GM12878 (cell line): Measurements from ENCODE around the gene NDOR1. TPM values are rescaled to one million over a fixed set of nuclear protein-coding genes. Genes with fewer than 3 reads are reported as not detected.

Source experiments
- CREM ChIP-seq: IDR thresholded peaks from 2 replicates; pipeline ENCODE4 v1.6.1; 2014; ENCODE audit warnings: antibody characterized with exemption, low read depth
- EED ChIP-seq: sonication (generic); IDR thresholded peaks from 2 replicates; pipeline ENCODE4 v1.6.1; 2016; ENCODE audit warnings: antibody characterized with exemption, low read depth
- ESRRA ChIP-seq: IDR thresholded peaks from 2 replicates; pipeline ENCODE4 v1.6.1; 2012; ENCODE audit warnings: mild to moderate bottlenecking, low read length, improper control_type of control experiment
- HCFC1 ChIP-seq: fragments of 150-350 bp; IDR thresholded peaks from 2 replicates; pipeline ENCODE4 v1.6.1; 2014; ENCODE audit warnings: low read length
- IKZF2 ChIP-seq, 2 experiments: fragments of 450-650 bp; IDR thresholded peaks; 2 replicates each; pipeline ENCODE4 v1.6.1; 2017; ENCODE audit warnings: mild to moderate bottlenecking in 2 of 2, moderate library complexity in 2 of 2
- IRF4 ChIP-seq: IDR thresholded peaks from 2 replicates; pipeline ENCODE4 v1.6.1; 2011; ENCODE audit warnings: low read depth, low read length
- KAT2A ChIP-seq: conservative IDR thresholded peaks from 2 replicates; pipeline ENCODE4 v1.6.1; 2011; ENCODE audit warnings: low read depth, low read length; ENCODE audit not compliant: control insufficient read depth
- KLF5 ChIP-seq: fragments of 450-650 bp; IDR thresholded peaks from 2 replicates; pipeline ENCODE4 v1.6.1; 2014; ENCODE audit warnings: mild to moderate bottlenecking; ENCODE audit not compliant: partially characterized antibody
- MAX ChIP-seq: IDR thresholded peaks from 2 replicates; pipeline ENCODE4 v1.6.1; 2012; ENCODE audit warnings: low read depth, low read length, improper control_type of control experiment
- MEF2A ChIP-seq: IDR thresholded peaks from 2 replicates; pipeline ENCODE4 v1.6.1; 2011; ENCODE audit warnings: low read depth, mild to moderate bottlenecking, low read length, moderate library complexity; ENCODE audit not compliant: insufficient read depth
- NRF1 ChIP-seq: conservative IDR thresholded peaks from 2 replicates; pipeline ENCODE4 v1.6.1; 2011; ENCODE audit warnings: mild to moderate bottlenecking, low read depth, low read length, improper control_type of control experiment
- PML ChIP-seq: IDR thresholded peaks from 2 replicates; pipeline ENCODE4 v1.6.1; 2012; ENCODE audit warnings: low read length, inconsistent platforms
- POLR2A ChIP-seq: IDR thresholded peaks from 2 replicates; pipeline ENCODE4 v1.6.1; 2011; ENCODE audit warnings: low read depth, mild to moderate bottlenecking, low read length
- RAD51 ChIP-seq: fragments of 450-650 bp; IDR thresholded peaks from 2 replicates; pipeline ENCODE4 v1.6.1; 2016; ENCODE audit warnings: moderate library complexity, mild to moderate bottlenecking, inconsistent platforms
- RBBP5 ChIP-seq: fragments of 200-600 bp; sonication (generic); conservative IDR thresholded peaks from 2 replicates; pipeline ENCODE4 v1.6.1; 2016
- RCOR1 ChIP-seq: conservative IDR thresholded peaks from 2 replicates; pipeline ENCODE4 v1.6.1; 2012; ENCODE audit warnings: low read depth, low read length, improper control_type of control experiment
- RELA ChIP-seq: fragments of 450-650 bp; IDR thresholded peaks from 2 replicates; pipeline ENCODE4 v1.8.0; 2014; ENCODE audit warnings: borderline replicate concordance; ENCODE audit not compliant: partially characterized antibody
- SMAD5 ChIP-seq: IDR thresholded peaks from 2 replicates; pipeline ENCODE4 v1.6.1; 2016; ENCODE audit warnings: antibody characterized with exemption, low read depth
- SMC3 ChIP-seq: IDR thresholded peaks from 2 replicates; pipeline ENCODE4 v1.6.1; 2011; ENCODE audit warnings: low read length, improper control_type of control experiment, borderline replicate concordance
- SP1 ChIP-seq: IDR thresholded peaks from one replicate; pipeline ENCODE4 v1.6.1; 2011; ENCODE audit warnings: low read depth, low read length
- SREBF1 ChIP-seq: IDR thresholded peaks from 2 replicates; pipeline ENCODE4 v1.6.1; 2012; ENCODE audit warnings: mild to moderate bottlenecking, low read length
- SRF ChIP-seq, 2 experiments: IDR thresholded peaks; 2 replicates each; pipeline ENCODE4 v1.6.1; 2011; ENCODE audit warnings: low read depth in 2 of 2, low read length in 2 of 2, mild to moderate bottlenecking in 1 of 2, moderate library complexity in 1 of 2
- YBX1 ChIP-seq: fragments of 450-650 bp; IDR thresholded peaks from 2 replicates; pipeline ENCODE4 v1.6.1; 2016; ENCODE audit warnings: antibody characterized with exemption
- ZNF384 ChIP-seq: IDR thresholded peaks from 2 replicates; pipeline ENCODE4 v1.6.1; 2012; ENCODE audit warnings: low read depth, mild to moderate bottlenecking, low read length, improper control_type of control experiment, borderline replicate concordance
- polyA plus RNA-seq, 11 experiments: library from polyadenylated mRNA; depleted of rRNA in 4 of 11; unstranded in 6 of 11; stranded (reverse) in 5 of 11; fragments of >200 nt; fragmentation: Nextera tagmentation in 4 of 11; fragmentation: Illumina TruSeq in 1 of 11; extraction: Ambion mirVana in 4 of 11; extraction: Trizol in 1 of 11; gene quantifications; 1 replicate in 1 of 11; 2 replicates in 10 of 11; pipeline versions ENCODE4 v1.2.1 to v1.2.3, GENCODE V29; 2011 to 2016; ENCODE audit warnings: inconsistent platforms in 2 of 11, missing spikeins in 2 of 11, low read depth in 1 of 11
- total RNA-seq, 4 experiments: library from RNA; depleted of rRNA in 3 of 4; stranded (reverse); fragments of >200 nt in 3 of 4; fragmentation: Illumina TruSeq in 1 of 4; extraction: Trizol in 1 of 4; gene quantifications; 2 replicates each; pipeline versions ENCODE4 v1.2.1 to v1.2.3, GENCODE V29; 2013 to 2021
- TF ChIP-seq, protein P1 (sequence below): fragments of 450-650 bp; IDR thresholded peaks from 2 replicates; pipeline ENCODE4 v1.6.1; 2017; ENCODE audit warnings: antibody characterized with exemption, mild to moderate bottlenecking, moderate library complexity
- TF ChIP-seq, protein P2 (sequence below): fragments of 450-650 bp; IDR thresholded peaks from 2 replicates; pipeline ENCODE4 v1.6.1; 2016; ENCODE audit warnings: mild to moderate bottlenecking, moderate library complexity, borderline replicate concordance

NDOR1 gene
- total and polyA plus RNA-seq, 10 of the 15 experiments (the other 5 are each of a cell fraction or from before 2014, with no cell fraction given), result 0.04 to 32.9 (median 11.1) TPM

- TF ChIP-seq EED (no peak), RAD51 (no peak), MEF2A (0 out of 2 replicates have a peak, but pooled peaks have one; percentile 48), IKZF2 (IDR thresholded peaks at IDR 0.05) (no peak), RCOR1 (no peak; the same call in 1 of the 2 replicates), ESRRA (peak; percentile 58; the same call in 1 of the 2 replicates), POLR2A (no peak), RBBP5 (no peak), SRF (IDR thresholded peaks at IDR 0.05; ENCODE audit: low read depth in 2 of 2, low read length in 2 of 2) (no peak), RELA (peak; percentile 67), SP1 (peak; percentile 99), PML (no peak), YBX1 (no peak), CREM (0 out of 2 replicates have a peak, but pooled peaks have one; percentile 52), KAT2A (no peak), MAX (peak; percentile 19; the same call in 1 of the 2 replicates), IRF4 (no peak), SMC3 (no peak), SREBF1 (no peak; the same call in 1 of the 2 replicates), ZNF384 (no peak), KLF5 (peak; percentile 91), SMAD5 (peak; percentile 99), HCFC1 (peak; percentile 42; the same call in 1 of the 2 replicates), NRF1 (peak; percentile 64)
- TF ChIP-seq, protein P1, sequence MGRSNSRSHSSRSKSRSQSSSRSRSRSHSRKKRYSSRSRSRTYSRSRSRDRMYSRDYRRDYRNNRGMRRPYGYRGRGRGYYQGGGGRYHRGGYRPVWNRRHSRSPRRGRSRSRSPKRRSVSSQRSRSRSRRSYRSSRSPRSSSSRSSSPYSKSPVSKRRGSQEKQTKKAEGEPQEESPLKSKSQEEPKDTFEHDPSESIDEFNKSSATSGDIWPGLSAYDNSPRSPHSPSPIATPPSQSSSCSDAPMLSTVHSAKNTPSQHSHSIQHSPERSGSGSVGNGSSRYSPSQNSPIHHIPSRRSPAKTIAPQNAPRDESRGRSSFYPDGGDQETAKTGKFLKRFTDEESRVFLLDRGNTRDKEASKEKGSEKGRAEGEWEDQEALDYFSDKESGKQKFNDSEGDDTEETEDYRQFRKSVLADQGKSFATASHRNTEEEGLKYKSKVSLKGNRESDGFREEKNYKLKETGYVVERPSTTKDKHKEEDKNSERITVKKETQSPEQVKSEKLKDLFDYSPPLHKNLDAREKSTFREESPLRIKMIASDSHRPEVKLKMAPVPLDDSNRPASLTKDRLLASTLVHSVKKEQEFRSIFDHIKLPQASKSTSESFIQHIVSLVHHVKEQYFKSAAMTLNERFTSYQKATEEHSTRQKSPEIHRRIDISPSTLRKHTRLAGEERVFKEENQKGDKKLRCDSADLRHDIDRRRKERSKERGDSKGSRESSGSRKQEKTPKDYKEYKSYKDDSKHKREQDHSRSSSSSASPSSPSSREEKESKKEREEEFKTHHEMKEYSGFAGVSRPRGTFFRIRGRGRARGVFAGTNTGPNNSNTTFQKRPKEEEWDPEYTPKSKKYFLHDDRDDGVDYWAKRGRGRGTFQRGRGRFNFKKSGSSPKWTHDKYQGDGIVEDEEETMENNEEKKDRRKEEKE, result 0 out of 2 replicates have a peak, but pooled peaks have one; percentile 63
- TF ChIP-seq, protein P2, sequence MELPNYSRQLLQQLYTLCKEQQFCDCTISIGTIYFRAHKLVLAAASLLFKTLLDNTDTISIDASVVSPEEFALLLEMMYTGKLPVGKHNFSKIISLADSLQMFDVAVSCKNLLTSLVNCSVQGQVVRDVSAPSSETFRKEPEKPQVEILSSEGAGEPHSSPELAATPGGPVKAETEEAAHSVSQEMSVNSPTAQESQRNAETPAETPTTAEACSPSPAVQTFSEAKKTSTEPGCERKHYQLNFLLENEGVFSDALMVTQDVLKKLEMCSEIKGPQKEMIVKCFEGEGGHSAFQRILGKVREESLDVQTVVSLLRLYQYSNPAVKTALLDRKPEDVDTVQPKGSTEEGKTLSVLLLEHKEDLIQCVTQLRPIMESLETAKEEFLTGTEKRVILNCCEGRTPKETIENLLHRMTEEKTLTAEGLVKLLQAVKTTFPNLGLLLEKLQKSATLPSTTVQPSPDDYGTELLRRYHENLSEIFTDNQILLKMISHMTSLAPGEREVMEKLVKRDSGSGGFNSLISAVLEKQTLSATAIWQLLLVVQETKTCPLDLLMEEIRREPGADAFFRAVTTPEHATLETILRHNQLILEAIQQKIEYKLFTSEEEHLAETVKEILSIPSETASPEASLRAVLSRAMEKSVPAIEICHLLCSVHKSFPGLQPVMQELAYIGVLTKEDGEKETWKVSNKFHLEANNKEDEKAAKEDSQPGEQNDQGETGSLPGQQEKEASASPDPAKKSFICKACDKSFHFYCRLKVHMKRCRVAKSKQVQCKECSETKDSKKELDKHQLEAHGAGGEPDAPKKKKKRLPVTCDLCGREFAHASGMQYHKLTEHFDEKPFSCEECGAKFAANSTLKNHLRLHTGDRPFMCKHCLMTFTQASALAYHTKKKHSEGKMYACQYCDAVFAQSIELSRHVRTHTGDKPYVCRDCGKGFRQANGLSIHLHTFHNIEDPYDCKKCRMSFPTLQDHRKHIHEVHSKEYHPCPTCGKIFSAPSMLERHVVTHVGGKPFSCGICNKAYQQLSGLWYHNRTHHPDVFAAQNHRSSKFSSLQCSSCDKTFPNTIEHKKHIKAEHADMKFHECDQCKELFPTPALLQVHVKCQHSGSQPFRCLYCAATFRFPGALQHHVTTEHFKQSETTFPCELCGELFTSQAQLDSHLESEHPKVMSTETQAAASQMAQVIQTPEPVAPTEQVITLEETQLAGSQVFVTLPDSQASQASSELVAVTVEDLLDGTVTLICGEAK, result peak; percentile 41; the same call in 1 of the 2 replicates
These were observed 35.5 kb downstream of the NDOR1 start, which contains the start of gene TUBB4B (continued) for GRCh38 chr9:137240841-137241489.
